ENCODE measurements around the gene LRCH2.

- no peak for TF ChIP-seq CTCF (IDR thresholded peaks at IDR 0.05; ENCODE audit: low read length)
- no peak for TF ChIP-seq EZH2 (IDR thresholded peaks at IDR 0.05; ENCODE audit: borderline replicate concordance, low read length)
Observed at GRCh38 chrX:115214605-115215004, 19.3 kb downstream of the LRCH2 start.
